Breast epithelium (tissue), 4 donors: ENCODE data around the gene GIMAP6. TPM values are rescaled to one million over a fixed set of nuclear protein-coding genes. Genes with fewer than 3 reads are reported as not detected.
"Not testable (repeated sequence)": the region's sequence is repeated elsewhere in the genome, so short reads cannot be mapped to it uniquely, and the experiment has no call there.

Experiments
- DNase-seq, 2 donors: peaks; one replicate each; pipeline ENCODE4 v3.0.0-alpha.2; 2019; ENCODE audit warnings: low spot score in 2 of 2
- H3K27ac ChIP-seq, 2 donors: fragments of 200-600 bp; sonication (generic) in 1 of 2; one replicate each; pipeline ENCODE4 v1.5.1; 2016 to 2019; ENCODE audit warnings: mild to moderate bottlenecking in 1 of 2
- H3K27me3 ChIP-seq, 2 donors: fragments of 200-600 bp; sonication (generic) in 1 of 2; one replicate each; pipeline versions ENCODE4 v1.5.1 to v1.6.0; 2017 to 2019; ENCODE audit warnings: control low read depth in 1 of 2, mild to moderate bottlenecking in 1 of 2
- H3K36me3 ChIP-seq: fragments of 200-600 bp; one replicate; pipeline ENCODE4 v1.5.1; 2019
- H3K4me1 ChIP-seq, 2 donors: fragments of 200-600 bp; sonication (generic); one replicate each; pipeline ENCODE4 v1.5.1; 2016 to 2019; ENCODE audit warnings: control low read depth in 1 of 2
- H3K4me3 ChIP-seq, 3 donors: fragments of 200-600 bp; sonication (generic); 1 replicate in 2 of 3; 2 replicates in 1 of 3; pipeline ENCODE4 v1.5.1; 2016 to 2019; ENCODE audit warnings: mild to moderate bottlenecking in 3 of 3, moderate library complexity in 2 of 3
- H3K9me3 ChIP-seq, 2 donors: fragments of 200-600 bp; sonication (generic) in 1 of 2; one replicate each; pipeline ENCODE4 v1.5.1; 2016 to 2019; ENCODE audit warnings: control low read depth in 1 of 2
- CTCF ChIP-seq, 3 donors: fragments of 450-650 bp; IDR thresholded peaks; one replicate each; pipeline ENCODE4 v1.5.1; 2016 to 2017; ENCODE audit warnings: antibody characterized with exemption in 3 of 3, mild to moderate bottlenecking in 3 of 3, moderate library complexity in 3 of 3
- POLR2A ChIP-seq: fragments of 450-650 bp; IDR thresholded peaks from one replicate; pipeline ENCODE4 v1.6.1; 2016; ENCODE audit warnings: antibody characterized with exemption, mild to moderate bottlenecking, moderate library complexity
- POLR2AphosphoS5 ChIP-seq, 3 donors: sonication (generic); formaldehyde crosslinking; IDR thresholded peaks; one replicate each; pipeline ENCODE4 v1.6.1; 2017; ENCODE audit warnings: antibody characterized with exemption in 3 of 3
- intact Hi-C: fragments of 100-400 bp; cut with DNase I; formaldehyde crosslinking; loops from one replicate; pipeline ENCODE4 v1.15.1; 2023; ENCODE audit warnings: low total_unique reads
- total RNA-seq, 3 donors: library from RNA; depleted of rRNA; stranded (reverse); fragments of >200 nt; gene quantifications; one replicate each; pipeline ENCODE4 v1.1.0, GENCODE V29; 2016

GIMAP6 gene
- 10 to 100 TPM; 13.3 to 35.2 (median 28.2) TPM for total RNA-seq

- TF ChIP-seq POLR2AphosphoS5 (IDR thresholded peaks at IDR 0.05) = no peak
- no peak for TF ChIP-seq CTCF (IDR thresholded peaks at IDR 0.05)
- TF ChIP-seq POLR2A = no peak
- DNase-seq = no peak
- Histone ChIP-seq H3K27me3 (no peaks in the 10 kb centered on the region), H3K27ac (peak within 1 kb of the TSS; percentile 65 to 78), H3K4me1 (no peaks in the 10 kb centered on the region), H3K9me3 (no peaks in the 10 kb centered on the region), H3K36me3 (no peaks in the 10 kb centered on the region), H3K4me3 (peak within 1 kb of the TSS; percentile 35 to 62 (median 37))
- intact Hi-C loops = no loop called here
Observed at GRCh38 chr7:150631866-150632864, at the start of gene GIMAP6. Gene GIMAP6, minus strand, starts transcription at chr7:150632385. Its CDS starts 2,243 bp downstream, at chr7:150630142.

- intact Hi-C loops = not testable (repeated sequence)
Observed at GRCh38 chr7:150680364-150680763, 48.2 kb upstream of the GIMAP6 start.

GRCh38 chr7:150678601-150679000, 46.4 kb upstream of the GIMAP6 start:
- intact Hi-C loops, H3K27me3 ChIP-seq: not testable (repeated sequence)
- peak overlapping the region in 1 of 2 donors; percentile 9 for H3K27ac ChIP-seq

More at GRCh38 chr7:150680364-150680763, 48.2 kb upstream of the GIMAP6 start:
- not testable (repeated sequence) for H3K9me3 ChIP-seq, H3K4me3 ChIP-seq, H3K27ac ChIP-seq, H3K36me3 ChIP-seq, DNase-seq, H3K4me1 ChIP-seq, H3K27me3 ChIP-seq

GRCh38 chr7:150676854-150677253, 44.7 kb upstream of the GIMAP6 start:
- peak overlapping the region in 1 of 2 donors; percentile 25 for H3K27ac ChIP-seq
- DNase-seq, H3K36me3 ChIP-seq, H3K9me3 ChIP-seq, intact Hi-C loops, H3K4me1 ChIP-seq, H3K27me3 ChIP-seq, H3K4me3 ChIP-seq: not testable (repeated sequence)

More at GRCh38 chr7:150678601-150679000, 46.4 kb upstream of the GIMAP6 start:
- not testable (repeated sequence) for H3K9me3 ChIP-seq, DNase-seq, H3K4me3 ChIP-seq, H3K4me1 ChIP-seq, H3K36me3 ChIP-seq

GRCh38 chr7:150676276-150676675, 44.1 kb upstream of the GIMAP6 start:
- H3K4me3 ChIP-seq, H3K36me3 ChIP-seq, H3K9me3 ChIP-seq, intact Hi-C loops, H3K4me1 ChIP-seq, DNase-seq, H3K27me3 ChIP-seq: not testable (repeated sequence)
- H3K27ac ChIP-seq = peak overlapping the region in 1 of 2 donors; percentile 25

GRCh38 chr7:150675714-150676113, 43.5 kb upstream of the GIMAP6 start:
- Histone ChIP-seq H3K36me3 (no peaks in the 10 kb centered on the region), H3K4me3 (no peak overlapping the region), H3K9me3 (no peaks in the 10 kb centered on the region), H3K27ac (peak overlapping the region in 1 of 2 donors; percentile 41), H3K4me1 (no peaks in the 10 kb centered on the region), H3K27me3 (no peaks in the 10 kb centered on the region)
- intact Hi-C loops = no loop called here
- DNase-seq = no peak
- TF ChIP-seq POLR2AphosphoS5 (IDR thresholded peaks at IDR 0.05) = no peak
- TF ChIP-seq CTCF (IDR thresholded peaks at IDR 0.05) = no peak
- no peak for TF ChIP-seq POLR2A

GRCh38 chr7:150671798-150672585, 39.8 kb upstream of the GIMAP6 start:
- H3K9me3 ChIP-seq, H3K27me3 ChIP-seq, intact Hi-C loops: not testable (repeated sequence)

More at GRCh38 chr7:150671798-150672585, 39.8 kb upstream of the GIMAP6 start:
- not testable (repeated sequence) for H3K27ac ChIP-seq, H3K4me3 ChIP-seq, DNase-seq, H3K4me1 ChIP-seq, H3K36me3 ChIP-seq
